Effector memory CD4-positive, alpha-beta T cell (primary cell): Measurements from ENCODE around the gene SAMM50.
"Not testable (repeated sequence)": the region's sequence is repeated elsewhere in the genome, so short reads cannot be mapped to it uniquely, and the experiment has no call there.

Source experiments
- DNase-seq, 3 donors: peaks; one replicate each; pipeline ENCODE4 v3.0.0-alpha.2; 2020
- H3K27ac ChIP-seq: 2 replicates; pipeline ENCODE4 v1.7.0; 2013; ENCODE audit warnings: mild to moderate bottlenecking, low read length, moderate library complexity; ENCODE audit not compliant: insufficient read depth, poor library complexity, severe bottlenecking
- H3K27me3 ChIP-seq: replicated peaks from 2 replicates; pipeline ENCODE4 v1.7.0; 2013; ENCODE audit warnings: mild to moderate bottlenecking, low read length; ENCODE audit not compliant: insufficient read depth, control insufficient read depth, poor library complexity, severe bottlenecking
- H3K36me3 ChIP-seq: 2 replicates; pipeline ENCODE4 v1.7.0; 2013; ENCODE audit warnings: mild to moderate bottlenecking, low read length, moderate library complexity; ENCODE audit not compliant: control insufficient read depth, insufficient read depth
- H3K4me1 ChIP-seq: 2 replicates; pipeline ENCODE4 v1.7.0; 2013; ENCODE audit warnings: low read length, mild to moderate bottlenecking; ENCODE audit not compliant: control insufficient read depth, insufficient read depth, poor library complexity, severe bottlenecking
- H3K4me3 ChIP-seq: 2 replicates; pipeline ENCODE4 v1.7.0; 2013; ENCODE audit warnings: low read length, low read depth, mild to moderate bottlenecking; ENCODE audit not compliant: insufficient read depth, poor library complexity, severe bottlenecking
- H3K9me3 ChIP-seq: 2 replicates; pipeline ENCODE4 v1.7.0; 2013; ENCODE audit warnings: mild to moderate bottlenecking, low read length, moderate library complexity; ENCODE audit not compliant: control insufficient read depth

The SAMM50 gene

GRCh38 chr22:44012591-44012990, 57.3 kb downstream of the SAMM50 start:
- H3K27ac ChIP-seq, result no peak overlapping the region
- no peaks in the 10 kb centered on the region for H3K36me3 ChIP-seq
- no peak overlapping the region for H3K4me3 ChIP-seq
- no peaks in the 10 kb centered on the region for H3K4me1 ChIP-seq
- DNase-seq, result no peak
- no peaks in the 10 kb centered on the region for H3K9me3 ChIP-seq
- H3K27me3 ChIP-seq, result no peaks in the 10 kb centered on the region

DNA sequence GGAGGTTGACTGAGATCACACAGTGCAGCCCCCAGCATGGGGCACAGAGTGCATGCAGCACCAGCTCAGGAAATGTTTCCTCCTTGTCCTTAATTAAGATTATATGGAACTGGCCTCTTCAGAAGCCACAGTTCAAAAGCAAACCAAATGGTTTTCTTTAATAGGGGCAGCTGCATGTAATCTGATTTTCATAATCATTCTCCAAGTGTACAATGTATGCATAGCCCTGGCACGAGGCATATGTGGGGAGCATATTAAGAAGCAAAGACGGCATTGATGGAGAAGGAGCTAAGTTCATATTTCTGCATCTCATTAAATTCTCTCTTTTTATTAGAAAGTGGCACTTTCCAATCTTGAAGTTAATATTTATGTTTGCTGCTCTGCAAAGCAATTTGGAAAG, 59.0 kb downstream of the SAMM50 start:
- Histone ChIP-seq H3K4me3 (no peak overlapping the region), H3K4me1 (no peaks in the 10 kb centered on the region), H3K9me3 (no peaks in the 10 kb centered on the region), H3K36me3 (no peaks in the 10 kb centered on the region), H3K27me3 (no peaks in the 10 kb centered on the region), H3K27ac (no peak overlapping the region)
- DNase-seq, result no peak

DNA sequence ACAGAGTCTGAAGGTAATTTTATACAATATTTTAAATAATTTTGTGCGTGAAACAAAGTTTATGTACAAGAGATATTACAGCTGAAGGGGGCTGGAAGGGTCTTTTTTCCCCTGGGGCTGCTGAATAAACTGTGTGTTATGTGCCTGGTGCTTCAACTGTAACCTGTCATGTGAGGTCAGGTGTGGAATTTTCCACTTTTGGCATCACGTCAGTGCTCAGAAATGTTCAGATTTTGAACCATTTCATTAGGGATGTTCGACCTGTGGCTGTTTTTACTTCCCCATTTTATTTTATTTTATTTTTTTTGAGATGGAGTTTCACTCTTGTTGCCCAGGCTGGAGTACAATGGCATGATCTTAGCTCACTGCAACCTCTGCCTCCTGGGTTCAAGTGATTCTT, 61.3 kb downstream of the SAMM50 start:
- not testable (repeated sequence) for H3K9me3 ChIP-seq, H3K4me3 ChIP-seq, H3K27me3 ChIP-seq, H3K36me3 ChIP-seq, DNase-seq, H3K4me1 ChIP-seq, H3K27ac ChIP-seq

GRCh38 chr22:44018594-44018993, 63.4 kb downstream of the SAMM50 start:
- no peak for DNase-seq
- H3K9me3 ChIP-seq, result no peaks in the 10 kb centered on the region
- H3K27me3 ChIP-seq, result no peaks in the 10 kb centered on the region
- H3K4me1 ChIP-seq, result peaks cover 1% of the 10 kb centered on the region
- H3K27ac ChIP-seq, result no peak overlapping the region
- no peak overlapping the region for H3K4me3 ChIP-seq
- no peaks in the 10 kb centered on the region for H3K36me3 ChIP-seq

- no peaks in the 10 kb centered on the region for H3K27me3 ChIP-seq
- no peak for DNase-seq
- H3K4me3 ChIP-seq, result no peak overlapping the region
- no peak overlapping the region for H3K27ac ChIP-seq
- peaks cover 4% of the 10 kb centered on the region for H3K4me1 ChIP-seq
- no peaks in the 10 kb centered on the region for H3K9me3 ChIP-seq
- H3K36me3 ChIP-seq, result no peaks in the 10 kb centered on the region
Measured at GRCh38 chr22:44019416-44019815, 64.2 kb downstream of the SAMM50 start.

DNA sequence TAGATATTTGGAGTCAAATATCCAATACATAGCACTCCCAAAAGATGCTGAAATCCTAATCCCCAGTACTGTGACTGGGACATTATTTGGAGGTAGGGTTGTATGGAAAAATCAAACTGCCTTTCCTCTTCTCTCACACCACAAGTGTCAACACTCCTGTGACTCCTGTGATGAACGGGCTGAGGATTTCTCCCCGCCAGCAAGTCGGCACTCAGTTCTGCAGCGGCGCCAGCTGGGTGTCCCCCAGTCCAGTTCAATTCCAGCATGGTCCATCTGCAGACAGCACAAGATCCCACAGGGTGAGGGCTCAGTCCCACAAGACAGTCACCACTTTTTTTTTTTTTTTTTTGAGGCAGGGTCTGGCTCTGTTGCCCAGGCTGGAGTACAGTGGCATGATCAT, 64.6 kb downstream of the SAMM50 start:
- DNase-seq, result no peak
- Histone ChIP-seq H3K27me3 (no peaks in the 10 kb centered on the region), H3K4me3 (no peak overlapping the region), H3K9me3 (no peaks in the 10 kb centered on the region), H3K27ac (no peak overlapping the region), H3K4me1 (peaks cover 4% of the 10 kb centered on the region), H3K36me3 (no peaks in the 10 kb centered on the region)

DNA sequence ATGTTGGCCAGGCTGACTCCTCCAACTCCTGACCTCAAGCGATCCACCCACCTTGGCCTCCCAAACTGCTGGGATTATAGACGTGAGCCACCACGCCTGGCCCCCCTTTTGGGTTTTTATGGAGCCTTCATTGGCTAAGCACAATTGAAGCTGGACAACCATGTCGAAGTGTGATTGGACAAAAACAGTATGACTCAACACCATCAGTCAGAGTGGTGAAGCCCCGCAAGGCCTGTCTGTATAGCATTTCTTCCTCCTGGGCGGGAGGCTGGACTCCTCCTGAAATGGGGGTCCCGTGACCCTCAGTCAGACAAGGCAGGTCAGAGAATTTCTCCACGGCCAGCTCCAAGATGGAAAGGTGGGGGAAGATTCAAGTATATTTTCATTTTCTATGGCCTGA, 65.7 kb downstream of the SAMM50 start:
- H3K27ac ChIP-seq, result no peak overlapping the region
- no peaks in the 10 kb centered on the region for H3K9me3 ChIP-seq
- DNase-seq, result no peak
- H3K27me3 ChIP-seq, result no peaks in the 10 kb centered on the region
- H3K4me1 ChIP-seq, result peaks cover 4% of the 10 kb centered on the region
- H3K4me3 ChIP-seq, result no peak overlapping the region
- H3K36me3 ChIP-seq, result no peaks in the 10 kb centered on the region

GRCh38 chr22:44023404-44024287, 68.4 kb downstream of the SAMM50 start:
- Histone ChIP-seq H3K4me1 (peaks cover 12% of the 10 kb centered on the region), H3K4me3 (peak overlapping the region; percentile 40), H3K36me3 (no peaks in the 10 kb centered on the region), H3K27ac (peak overlapping the region; percentile 22), H3K27me3 (no peaks in the 10 kb centered on the region), H3K9me3 (no peaks in the 10 kb centered on the region)
- DNase-seq, result no peak

DNA sequence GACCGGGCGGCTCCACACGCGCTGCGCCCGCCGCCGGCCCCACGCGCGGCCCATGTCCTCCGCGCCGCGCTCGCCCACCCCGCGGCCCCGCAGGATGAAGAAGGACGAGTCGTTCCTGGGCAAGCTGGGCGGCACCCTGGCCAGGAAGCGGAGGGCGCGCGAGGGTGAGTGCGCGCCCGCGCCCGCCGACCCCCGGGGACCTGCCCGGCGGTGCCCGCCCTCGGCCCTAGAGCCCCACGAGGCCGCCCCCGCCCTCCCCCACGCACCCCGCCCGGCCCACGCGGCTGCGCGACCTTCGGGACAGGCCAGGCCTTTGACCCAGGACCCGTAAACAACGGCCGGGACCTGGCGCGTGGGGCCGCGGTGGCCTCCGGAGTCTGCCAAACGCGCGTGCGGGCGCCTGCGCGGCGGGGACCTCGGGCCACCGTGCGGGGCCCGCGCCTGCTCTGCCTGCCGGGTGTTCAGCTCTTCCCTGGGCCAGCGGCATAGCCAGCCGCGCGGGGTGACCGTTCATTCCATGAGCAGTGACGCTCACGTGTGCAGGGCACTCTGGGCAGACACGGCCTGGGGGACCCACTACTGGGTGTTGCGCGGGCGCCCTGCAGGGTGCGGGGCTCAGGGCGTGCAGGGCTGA, 69.2 kb downstream of the SAMM50 start, which contains the start of gene PARVB:
Gene PARVB (plus strand): TSS at position 15 of the 634 bp plus-strand sequence. CDS start 38 bp downstream, at position 53.
- peaks cover 12% of the 10 kb centered on the region for H3K4me1 ChIP-seq
- DNase-seq, result no peak
- H3K4me3 ChIP-seq, result peak within 1 kb of the TSS; percentile 53
- peak within 1 kb of the TSS; percentile 22 for H3K27ac ChIP-seq
- no peaks in the 10 kb centered on the region for H3K9me3 ChIP-seq
- no peaks in the 10 kb centered on the region for H3K36me3 ChIP-seq
- H3K27me3 ChIP-seq, result no peaks in the 10 kb centered on the region
